Measurements from ENCODE around the gene PLA2G6. TPM values are rescaled to one million over a fixed set of nuclear protein-coding genes. Genes with fewer than 3 reads are reported as not detected.
A peak's percentile ranks its signal among the peaks of the same experiment; 100 is the strongest.

PLA2G6 gene
- total RNA-seq, 1 experiment from 2014 or later, result 24.1 TPM

- Histone ChIP-seq H4K20me1 (ENCODE audit: control insufficient read depth, insufficient read depth, insufficient read length) (no peaks in the 10 kb centered on the region), H3K79me2 (ENCODE audit: insufficient read depth, low read length) (no peaks in the 10 kb centered on the region; the same call in 1 of the 2 replicates), H3K23me2 (ENCODE audit: insufficient read length, low read depth, low read length, poor library complexity, severe bottlenecking) (peaks cover 15% of the 10 kb centered on the region), H3K4ac (ENCODE audit: low read depth, low read length) (no peak overlapping the region), H4K8ac (replicated peaks; ENCODE audit: insufficient read length, low read depth, low read length) (no peak overlapping the region), H3K56ac (ENCODE audit: insufficient read length, low read depth, low read length) (no peak overlapping the region), H4K91ac (ENCODE audit: insufficient read length, low read depth, low read length) (no peak overlapping the region), H4K5ac (ENCODE audit: insufficient read length, low read depth, low read length) (no peak overlapping the region), H2AFZ (ENCODE audit: low read length) (no peak overlapping the region), H3K18ac (ENCODE audit: insufficient read length, low read depth, low read length) (peak overlapping the region; percentile 5), H3K79me1 (ENCODE audit: insufficient read depth, low read depth, low read length, poor library complexity, severe bottlenecking) (no peaks in the 10 kb centered on the region), H3K23ac (ENCODE audit: insufficient read length, low read depth, low read length) (no peak overlapping the region), H2BK15ac (ENCODE audit: low read depth, low read length) (no peak overlapping the region), H3K9me3 (ENCODE audit: control insufficient read depth, low read depth, low read length) (no peaks in the 10 kb centered on the region), H3K14ac (ENCODE audit: insufficient read depth, low read length) (no peak overlapping the region), H2BK20ac (ENCODE audit: low read depth, low read length, poor library complexity, severe bottlenecking) (no peak overlapping the region), H2BK12ac (ENCODE audit: insufficient read length, low read depth, low read length) (peak overlapping the region; percentile 41), H3K9ac (ENCODE audit: extremely low read depth, insufficient read length, low read length) (peak overlapping the region; percentile 16), H3T11ph (ENCODE audit: low read length) (no peak overlapping the region), H3K27ac (ENCODE audit: insufficient read length, low read depth, low read length) (no peak overlapping the region), H2BK5ac (ENCODE audit: insufficient read length, low read length) (no peak overlapping the region), H2AK5ac (ENCODE audit: insufficient read length, low read length) (no peak overlapping the region), H2BK120ac (ENCODE audit: low read depth, low read length, poor library complexity, severe bottlenecking) (no peak overlapping the region), H3K27me3 (ENCODE audit: insufficient read depth, low read length) (no peaks in the 10 kb centered on the region), H3K4me2 (ENCODE audit: insufficient read depth, insufficient read length, low read length) (peak overlapping the region; percentile 84), H3K4me1 (ENCODE audit: insufficient read depth, low read length) (no peaks in the 10 kb centered on the region; the same call in 1 of the 2 replicates)
- peak overlapping the region in 1 of 3 experiments; percentile 21; a peak in 1 of 7 replicates for H3K27ac Mint-ChIP-seq
- no CpG with 5 or more reads among the region's 8 CpGs for WGBS (ENCODE audit: extremely low coverage, insufficient read length, low lambda C conversion rate)
- no peaks in the 10 kb centered on the region; a peak in 1 of 5 replicates for H3K9me3 Mint-ChIP-seq
- peaks cover 43% of the 10 kb centered on the region for H3K27me3 Mint-ChIP-seq (ENCODE audit: low read depth)
- peaks cover 19 to 22% of the 10 kb centered on the region in 2 experiments for H3K4me1 Mint-ChIP-seq
- no peaks in the 10 kb centered on the region for H3K36me3 Mint-ChIP-seq (ENCODE audit: insufficient read depth in 1 of 3, low read depth in 3 of 3)
- DNase-seq, result no peak
- peak overlapping the region; percentile 80 to 89 for H3K4me3 Mint-ChIP-seq
- no peak for TF ChIP-seq CTCF (conservative IDR thresholded peaks at IDR 0.05)
Observed at GRCh38 chr22:38201371-38201710, 19.7 kb upstream of the PLA2G6 start.

Data from H9 (cell line).